8988T (cell line): ENCODE measurements around the gene FSCB.
"Not testable (repeated sequence)": the region's sequence is repeated elsewhere in the genome, so short reads cannot be mapped to it uniquely, and the experiment has no call there.

Experiments
- DNase-seq: peaks from one replicate; pipeline ENCODE4 v3.0.0; 2011

FSCB gene

GRCh38 chr14:44507183-44507582 is at the start of gene FSCB:
Gene FSCB (minus strand): TSS chr14:44507283. CDS start chr14:44506987, 296 bp downstream.
- DNase-seq: no peak

GRCh38 chr14:44531658-44532057 is 24.6 kb upstream of the FSCB start:
- DNase-seq: no peak

GRCh38 chr14:44530475-44530874 is 23.4 kb upstream of the FSCB start:
- DNase-seq: no peak

GRCh38 chr14:44529026-44529425 is 21.9 kb upstream of the FSCB start:
- DNase-seq: no peak

GRCh38 chr14:44528180-44528579 is 21.1 kb upstream of the FSCB start:
- DNase-seq: no peak

- DNase-seq: no peak
These were observed 18.2 kb upstream of the FSCB start for GRCh38 chr14:44525237-44525636.

- DNase-seq: not testable (repeated sequence)
These were observed 8.6 kb upstream of the FSCB start for GRCh38 chr14:44515668-44516067.

- no peak for DNase-seq
These were observed 1.8 kb upstream of the FSCB start for GRCh38 chr14:44508834-44509233.

- DNase-seq: no peak
These were observed 1.5 kb downstream of the FSCB start for GRCh38 chr14:44505588-44505987.

GRCh38 chr14:44497148-44497547 is 9.9 kb downstream of the FSCB start:
- DNase-seq: no peak

- no peak for DNase-seq
These were observed 12.9 kb downstream of the FSCB start for GRCh38 chr14:44494137-44494536.

GRCh38 chr14:44490966-44491365 is 16.1 kb downstream of the FSCB start:
- DNase-seq: no peak

GRCh38 chr14:44477953-44478352 is 29.1 kb downstream of the FSCB start:
- DNase-seq: no peak

- no peak for DNase-seq
These were observed 38.3 kb downstream of the FSCB start for GRCh38 chr14:44468771-44469170.

GRCh38 chr14:44463356-44464004 is 43.6 kb downstream of the FSCB start:
- no peak for DNase-seq

GRCh38 chr14:44462381-44462780 is 44.7 kb downstream of the FSCB start:
- DNase-seq: no peak

- DNase-seq: no peak
These were observed 45.3 kb downstream of the FSCB start for GRCh38 chr14:44461811-44462210.
